PFSK-1 (cell line): ENCODE data around the gene PFDN1.

Experiments
- FOXP2 ChIP-seq: optimal IDR thresholded peaks from 2 replicates; pipeline ENCODE3; 2011; ENCODE audit warnings: borderline replicate concordance, control low read depth, inconsistent platforms; ENCODE audit not compliant: insufficient read depth; ENCODE audit errors: extremely low read length, extremely low read depth
- POLR2AphosphoS5 ChIP-seq: IDR thresholded peaks from 2 replicates; pipeline ENCODE4 v1.6.1; 2012; ENCODE audit warnings: low read depth, mild to moderate bottlenecking, control low read depth, low read length, moderate library complexity
- REST ChIP-seq, 2 experiments: IDR thresholded peaks; 2 replicates each; pipeline versions ENCODE4 v1.6.1 to v1.8.0; 2011 to 2012; ENCODE audit warnings: low read depth in 2 of 2, low read length in 2 of 2, control low read depth in 1 of 2, inconsistent platforms in 1 of 2, mild to moderate bottlenecking in 1 of 2, moderate library complexity in 1 of 2; ENCODE audit not compliant: insufficient read depth in 1 of 2
- SIN3A ChIP-seq: IDR thresholded peaks from 2 replicates; pipeline ENCODE4 v1.6.1; 2012; ENCODE audit warnings: mild to moderate bottlenecking, low read length, moderate library complexity, borderline replicate concordance; ENCODE audit not compliant: insufficient read depth
- TAF1 ChIP-seq: IDR thresholded peaks from 2 replicates; pipeline ENCODE4 v1.6.1; 2012; ENCODE audit warnings: low read length, control low read depth, borderline replicate concordance; ENCODE audit not compliant: insufficient read depth

The PFDN1 gene

GRCh38 chr5:140322751-140323731, 20.1 kb upstream of the PFDN1 start:
- TF ChIP-seq FOXP2 (no peak), TAF1 (no peak), REST (IDR thresholded peaks at IDR 0.05; ENCODE audit: insufficient read depth in 1 of 2, low read depth in 2 of 2, low read length in 2 of 2) (no peak), POLR2AphosphoS5 (no peak), SIN3A (no peak)

GRCh38 chr5:140321796-140322195, 18.9 kb upstream of the PFDN1 start:
- TF ChIP-seq TAF1 (no peak), FOXP2 (no peak), POLR2AphosphoS5 (no peak), REST (IDR thresholded peaks at IDR 0.05; ENCODE audit: insufficient read depth in 1 of 2, low read depth in 2 of 2, low read length in 2 of 2) (no peak), SIN3A (no peak)

- TF ChIP-seq REST (IDR thresholded peaks at IDR 0.05; ENCODE audit: insufficient read depth in 1 of 2, low read depth in 2 of 2, low read length in 2 of 2) (no peak), FOXP2 (no peak), TAF1 (no peak), POLR2AphosphoS5 (no peak), SIN3A (no peak)
Measured at GRCh38 chr5:140319833-140320232, 16.9 kb upstream of the PFDN1 start.

GRCh38 chr5:140318792-140319191, 15.9 kb upstream of the PFDN1 start:
- TF ChIP-seq SIN3A = no peak

GRCh38 chr5:140317859-140318258, 15.0 kb upstream of the PFDN1 start:
- TF ChIP-seq REST (IDR thresholded peaks at IDR 0.05; ENCODE audit: insufficient read depth in 1 of 2, low read depth in 2 of 2, low read length in 2 of 2) (no peak), POLR2AphosphoS5 (no peak), SIN3A (no peak), FOXP2 (no peak), TAF1 (no peak)
